Measurements from ENCODE around the gene MINDY4.

Gene MINDY4

GRCh38 chr7:30859940-30860496, 88.8 kb downstream of the MINDY4 start:
- DNase-seq: no peak

GRCh38 chr7:30861612-30862011, 90.4 kb downstream of the MINDY4 start:
- DNase-seq: no peak

GRCh38 chr7:30862995-30863705, 91.9 kb downstream of the MINDY4 start:
- DNase-seq: no peak

- DNase-seq: no peak
Observed at GRCh38 chr7:30863706-30864035, 92.5 kb downstream of the MINDY4 start.

- no peak for DNase-seq
Observed at GRCh38 chr7:30864101-30864500, 92.9 kb downstream of the MINDY4 start.

- DNase-seq: no peak
Observed at GRCh38 chr7:30865076-30865475, 93.9 kb downstream of the MINDY4 start.

- no peak for DNase-seq
Observed at GRCh38 chr7:30865821-30866220, 94.6 kb downstream of the MINDY4 start.

GRCh38 chr7:30866939-30867338, 95.7 kb downstream of the MINDY4 start:
- no peak for DNase-seq

GRCh38 chr7:30867483-30867882, 96.3 kb downstream of the MINDY4 start:
- no peak for DNase-seq

GRCh38 chr7:30869794-30870611, 98.8 kb downstream of the MINDY4 start:
- no peak for DNase-seq

- no peak for DNase-seq
Observed at GRCh38 chr7:30870821-30871518, 99.8 kb downstream of the MINDY4 start.

GRCh38 chr7:30871655-30872054, 100.4 kb downstream of the MINDY4 start:
- no peak for DNase-seq

- no peak for DNase-seq
Observed at GRCh38 chr7:30873207-30873606, 102.0 kb downstream of the MINDY4 start.

- no peak for DNase-seq
Observed at GRCh38 chr7:30873656-30874055, 102.4 kb downstream of the MINDY4 start.

GRCh38 chr7:30874656-30875302, 103.6 kb downstream of the MINDY4 start:
- DNase-seq: no peak

- no peak for DNase-seq
Observed at GRCh38 chr7:30877015-30877769, 106.0 kb downstream of the MINDY4 start.

- no peak for DNase-seq
Observed at GRCh38 chr7:30877993-30878392, 106.8 kb downstream of the MINDY4 start.

GRCh38 chr7:30879139-30880124, 108.2 kb downstream of the MINDY4 start:
- no peak for DNase-seq

- DNase-seq: no peak
Observed at GRCh38 chr7:30880125-30880720, 109.0 kb downstream of the MINDY4 start.

- no peak for DNase-seq
Observed at GRCh38 chr7:30880941-30881340, 109.7 kb downstream of the MINDY4 start.

- DNase-seq: no peak
Observed at GRCh38 chr7:30881448-30881847, 110.2 kb downstream of the MINDY4 start.
